HEK293 (cell line): ENCODE measurements around the gene SOCS7.

Source experiments
- AEBP2 ChIP-seq: fragments of 450-650 bp; formaldehyde crosslinking; IDR thresholded peaks from 2 replicates; pipeline ENCODE4 v1.5.1; 2016; ENCODE audit warnings: missing biosample characterization, missing genetic modification characterization, borderline replicate concordance
- CTCF ChIP-seq: fragments of 450-650 bp; formaldehyde crosslinking; IDR thresholded peaks from 2 replicates; pipeline ENCODE4 v1.5.1; 2016; ENCODE audit warnings: missing biosample characterization, missing genetic modification characterization
- PATZ1 ChIP-seq: fragments of 450-650 bp; formaldehyde crosslinking; IDR thresholded peaks from 2 replicates; pipeline ENCODE4 v1.5.1; 2016; ENCODE audit warnings: missing biosample characterization, missing genetic modification characterization
- YY1 ChIP-seq: fragments of 450-650 bp; formaldehyde crosslinking; IDR thresholded peaks from 2 replicates; pipeline ENCODE4 v1.5.1; 2018; ENCODE audit warnings: missing biosample characterization, missing genetic modification characterization
- ZBTB1 ChIP-seq: fragments of 450-650 bp; formaldehyde crosslinking; IDR thresholded peaks from 2 replicates; pipeline ENCODE4 v1.5.1; 2016; ENCODE audit warnings: missing biosample characterization, missing genetic modification characterization
- ZNF146 ChIP-seq: fragments of 450-650 bp; formaldehyde crosslinking; IDR thresholded peaks from 2 replicates; pipeline ENCODE4 v1.5.1; 2016; ENCODE audit warnings: missing biosample characterization, missing genetic modification characterization
- ZNF184 ChIP-seq: fragments of 450-650 bp; IDR thresholded peaks from 2 replicates; pipeline ENCODE4 v1.5.1; 2018; ENCODE audit warnings: missing biosample characterization, mild to moderate bottlenecking, missing genetic modification characterization
- ZNF26 ChIP-seq: fragments of 450-650 bp; formaldehyde crosslinking; IDR thresholded peaks from 2 replicates; pipeline ENCODE4 v1.5.1; 2016; ENCODE audit warnings: missing biosample characterization, missing genetic modification characterization
- ZNF274 ChIP-seq, 2 experiments: fragments of 200-500 bp in 1 of 2; fragments of 450-650 bp in 1 of 2; sonication (Bioruptor generic) in 1 of 2; formaldehyde crosslinking in 1 of 2; IDR thresholded peaks; 2 replicates each; pipeline versions ENCODE4 v1.5.1 to v1.6.1; 2014 to 2016; ENCODE audit warnings: borderline replicate concordance in 1 of 2, inconsistent platforms in 1 of 2, low read length in 1 of 2, missing biosample characterization in 1 of 2, missing genetic modification characterization in 1 of 2
- ZNF501 ChIP-seq: fragments of 450-650 bp; formaldehyde crosslinking; IDR thresholded peaks from 2 replicates; pipeline ENCODE4 v1.5.1; 2016; ENCODE audit warnings: missing biosample characterization, missing genetic modification characterization
- ZNF544 ChIP-seq: fragments of 450-650 bp; formaldehyde crosslinking; IDR thresholded peaks from 2 replicates; pipeline ENCODE4 v1.5.0; 2017; ENCODE audit warnings: missing biosample characterization, missing genetic modification characterization
- ZNF768 ChIP-seq: fragments of 450-650 bp; formaldehyde crosslinking; IDR thresholded peaks from 2 replicates; pipeline ENCODE4 v1.5.1; 2018; ENCODE audit warnings: missing biosample characterization, mild to moderate bottlenecking, missing genetic modification characterization
- ZNF776 ChIP-seq: fragments of 450-650 bp; formaldehyde crosslinking; IDR thresholded peaks from 2 replicates; pipeline ENCODE4 v1.5.0; 2017; ENCODE audit warnings: missing biosample characterization, missing genetic modification characterization, borderline replicate concordance
- ZNF792 ChIP-seq: fragments of 450-650 bp; formaldehyde crosslinking; IDR thresholded peaks from 2 replicates; pipeline ENCODE4 v1.5.1; 2016; ENCODE audit warnings: missing biosample characterization, missing genetic modification characterization

- TF ChIP-seq ZNF26 (tag by site-specific recombination) (no peak), CTCF (tag by site-specific recombination) (no peak), ZNF768 (tag by site-specific recombination) (no peak), ZBTB1 (tag by site-specific recombination) (no peak), ZNF274 (IDR thresholded peaks at IDR 0.05; ENCODE audit: low read length) (no peak), ZNF274 (tag by site-specific recombination; IDR thresholded peaks at IDR 0.05; ENCODE audit: borderline replicate concordance) (no peak), YY1 (no peak), PATZ1 (tag by site-specific recombination) (no peak), ZNF501 (tag by site-specific recombination) (no peak), ZNF776 (tag by site-specific recombination) (no peak), ZNF146 (no peak), ZNF792 (no peak), ZNF184 (tag by site-specific recombination) (no peak), ZNF544 (tag by site-specific recombination) (no peak), AEBP2 (tag by site-specific recombination) (no peak)
Measured at GRCh38 chr17:38447502-38448085, 96.0 kb downstream of the SOCS7 start.
